ENCODE measurements around the gene RTN3.
A peak's percentile ranks its signal among the peaks of the same experiment; 100 is the strongest.

- TF ChIP-seq CTCF (IDR thresholded peaks at IDR 0.05) (peak; percentile 64 to 80 (median 66)), POLR2A (IDR thresholded peaks at IDR 0.05) (no peak)
These were observed 45.4 kb upstream of the RTN3 start for GRCh38 chr11:63635762-63636465.
